HFF-Myc (cell line): ENCODE data around the gene ZNF554.

Experiments
- DNase-seq: peaks from one replicate; pipeline ENCODE4 v3.0.0-alpha.2; 2011; ENCODE audit warnings: low read depth; ENCODE audit errors: extremely low read depth
- H3K4me3 ChIP-seq: replicated peaks from 2 replicates; pipeline ENCODE4 v1.5.1; 2011; ENCODE audit warnings: low read depth, mild to moderate bottlenecking, control low read depth, low read length
- CTCF ChIP-seq: IDR thresholded peaks from 2 replicates; pipeline ENCODE4 v1.5.1; 2012; ENCODE audit warnings: mild to moderate bottlenecking, low read depth, low read length, control low read depth; ENCODE audit errors: missing control alignments

ZNF554 gene

GRCh38 chr19:2797280-2797679, 22.4 kb upstream of the ZNF554 start:
- no peak for DNase-seq
- no peak for TF ChIP-seq CTCF
- H3K4me3 ChIP-seq = no peak overlapping the region

GRCh38 chr19:2798158-2798685, 21.4 kb upstream of the ZNF554 start:
- DNase-seq = no peak
- H3K4me3 ChIP-seq = no peak overlapping the region
- no peak for TF ChIP-seq CTCF

- H3K4me3 ChIP-seq = no peak overlapping the region
- TF ChIP-seq CTCF = no peak
- DNase-seq = no peak
Observed at GRCh38 chr19:2798733-2799132, 20.9 kb upstream of the ZNF554 start.

GRCh38 chr19:2799273-2800020, 20.2 kb upstream of the ZNF554 start:
- H3K4me3 ChIP-seq = no peak overlapping the region
- TF ChIP-seq CTCF = no peak
- DNase-seq = no peak

- no peak for DNase-seq
- no peak for TF ChIP-seq CTCF
- no peak overlapping the region for H3K4me3 ChIP-seq
Observed at GRCh38 chr19:2800506-2800905, 19.2 kb upstream of the ZNF554 start.

GRCh38 chr19:2802826-2803225, 16.8 kb upstream of the ZNF554 start:
- no peak for TF ChIP-seq CTCF
- H3K4me3 ChIP-seq = no peak overlapping the region
- DNase-seq = no peak
